GM19397 (cell line): ENCODE data around the gene SERTAD4.
"Not testable (repeated sequence)": the region's sequence is repeated elsewhere in the genome, so short reads cannot be mapped to it uniquely, and the experiment has no call there.

Source experiments
- ATAC-seq: cut with Tn5 transposase; IDR thresholded peaks from one replicate; pipeline ENCODE4 v1.9.1; 2021; ENCODE audit warnings: mild to moderate bottlenecking, moderate library complexity; ENCODE audit not compliant: unreplicated experiment

SERTAD4 gene

DNA sequence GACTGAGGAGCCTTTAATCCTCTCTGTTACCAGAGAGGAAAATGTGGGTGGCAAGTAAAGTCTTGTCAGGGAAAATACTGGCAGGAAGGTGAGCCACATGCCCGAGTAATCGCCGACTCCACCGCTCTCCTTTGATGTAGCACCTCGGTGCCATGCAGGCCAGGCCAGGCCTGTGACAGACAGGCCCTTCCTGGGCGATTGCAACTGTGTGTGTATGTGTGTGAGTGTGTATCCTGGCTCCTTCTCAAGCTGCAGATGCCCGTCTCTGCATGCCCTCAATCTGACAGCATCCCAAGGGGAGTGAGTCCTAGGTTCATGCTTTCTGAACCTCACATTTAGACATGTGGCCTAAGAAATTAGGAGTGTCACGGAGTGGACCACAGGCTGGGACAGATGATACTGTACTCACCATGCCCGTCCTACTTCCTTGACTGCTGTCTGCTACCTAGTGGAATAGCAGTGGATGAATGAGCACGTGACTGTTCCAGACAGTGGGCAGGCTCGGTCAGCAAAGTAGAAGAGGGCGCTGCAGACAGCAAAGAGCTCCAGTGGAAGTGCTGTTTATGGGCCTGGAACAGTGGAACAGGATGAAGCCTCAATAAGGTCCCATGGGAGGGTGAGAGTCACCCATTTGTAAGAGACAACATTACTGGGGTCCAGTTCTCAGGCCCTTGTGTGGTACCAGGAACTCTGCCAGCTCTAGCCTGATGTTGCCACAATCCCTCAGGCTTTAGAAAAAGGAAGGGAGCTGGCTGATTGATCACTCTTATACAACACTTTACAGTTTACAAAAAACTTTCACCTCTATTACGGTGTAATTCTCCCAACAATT is 25.3 kb downstream of the SERTAD4 start:
- no peak for ATAC-seq

DNA sequence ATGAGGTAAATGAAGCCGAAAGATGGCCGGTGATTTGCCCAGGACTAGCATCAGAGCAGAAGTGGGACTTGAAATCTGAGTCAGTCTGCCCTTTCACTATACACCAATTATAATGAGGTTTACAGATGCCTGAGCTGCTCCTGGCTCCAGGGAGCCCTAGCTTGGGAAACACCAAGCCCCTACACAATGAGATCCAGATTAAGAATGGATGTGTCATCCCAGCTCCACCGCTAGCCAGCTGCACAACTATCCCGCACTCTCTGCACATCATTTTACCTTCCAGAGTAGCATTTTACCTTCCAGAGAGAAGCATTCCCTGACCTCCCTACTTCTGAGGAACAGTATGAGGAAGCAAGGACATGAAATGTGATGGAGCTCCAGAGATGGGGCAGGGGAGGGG is 27.0 kb downstream of the SERTAD4 start:
- ATAC-seq, result no peak

DNA sequence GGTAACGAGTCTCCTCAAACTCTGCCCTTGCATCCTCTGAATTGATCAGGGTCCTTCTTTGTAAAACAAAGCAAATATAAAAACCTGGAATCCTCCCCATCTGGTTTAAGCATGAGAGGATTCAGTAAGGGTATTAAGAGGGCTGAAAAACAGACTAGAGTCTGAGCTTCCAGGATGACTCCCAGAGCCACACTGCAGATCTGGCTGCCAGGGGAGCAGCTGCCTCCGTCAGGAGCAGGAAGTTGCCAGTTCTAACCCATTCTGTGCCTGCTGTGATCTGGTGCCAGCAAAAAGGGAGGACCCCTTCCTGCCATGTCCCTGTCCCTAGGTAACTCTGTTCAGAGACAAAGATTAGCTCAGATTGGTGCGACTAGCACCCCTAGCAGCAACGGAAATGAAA is 27.5 kb downstream of the SERTAD4 start:
- ATAC-seq, result no peak

DNA sequence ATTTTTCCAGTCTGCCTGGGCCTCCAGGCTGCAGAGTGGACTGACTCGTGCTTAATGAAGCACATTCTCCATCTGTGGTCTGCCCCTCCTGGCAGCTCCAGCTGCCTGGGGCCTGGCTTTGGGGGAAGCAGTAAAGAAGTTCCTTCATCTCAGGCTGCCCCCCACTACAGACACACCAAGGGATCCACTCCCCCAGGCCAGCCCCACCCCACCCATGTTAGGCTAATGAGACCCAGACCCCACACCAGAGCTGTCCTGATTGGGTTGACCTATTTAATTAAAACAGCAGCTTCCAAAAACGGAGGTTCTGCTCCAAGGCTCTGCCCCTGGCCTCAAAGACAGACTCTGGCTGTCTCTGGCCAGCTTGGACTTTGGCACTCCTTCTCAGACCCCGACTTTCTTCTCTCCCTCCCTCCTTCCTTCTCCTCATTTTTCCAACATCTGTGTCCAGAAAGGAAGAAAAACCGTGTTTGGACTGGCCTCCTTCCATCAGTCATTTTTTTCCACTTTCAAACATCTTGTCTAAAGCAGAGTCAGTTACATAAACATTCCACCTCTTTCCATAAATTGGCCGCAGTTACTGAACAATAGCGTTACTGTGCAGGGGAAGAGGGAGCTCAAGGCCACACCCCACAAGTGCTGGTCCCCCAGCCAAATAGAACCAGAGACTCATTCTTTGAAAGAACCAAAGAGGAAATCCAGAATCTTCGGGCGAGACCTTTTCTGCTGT is 29.7 kb downstream of the SERTAD4 start:
- no peak for ATAC-seq

DNA sequence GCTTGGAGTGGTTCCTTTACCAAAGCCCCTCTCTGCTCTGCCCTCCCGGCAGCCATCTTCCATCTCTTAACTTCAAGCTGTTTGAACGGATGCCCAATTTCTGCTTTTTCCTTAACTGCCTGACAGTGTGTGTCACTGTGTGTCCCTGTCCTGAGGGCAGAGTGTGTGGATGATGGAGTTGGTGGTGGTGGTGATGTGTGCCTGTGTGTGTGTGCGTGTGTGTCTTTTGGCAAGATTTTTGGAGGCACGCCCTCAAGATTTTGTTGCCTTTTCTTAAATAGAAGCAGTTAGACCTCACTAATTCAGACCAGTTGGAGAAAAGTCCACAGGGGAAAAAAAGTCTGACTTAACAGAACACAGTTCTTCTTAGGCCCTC is 30.3 kb downstream of the SERTAD4 start:
- no peak for ATAC-seq

DNA sequence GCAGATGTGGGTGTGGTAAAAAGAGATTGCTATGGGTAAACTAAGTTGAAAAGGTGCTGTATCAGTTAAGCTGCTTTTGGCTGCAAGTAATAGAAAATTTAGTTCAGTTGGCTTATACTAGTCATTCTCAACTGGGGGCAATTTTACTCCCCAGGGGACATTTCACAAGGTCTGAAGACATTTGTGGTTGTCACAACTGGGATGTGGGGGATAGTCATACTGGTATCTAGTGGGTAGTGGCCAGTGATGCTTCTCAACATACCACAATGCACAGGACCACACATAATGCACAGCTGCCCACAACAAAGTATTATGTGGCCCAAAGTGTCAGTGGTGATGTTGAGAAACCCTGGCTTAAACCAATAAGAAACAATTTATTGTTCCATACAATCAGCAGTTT is 31.4 kb downstream of the SERTAD4 start:
- ATAC-seq, result no peak

DNA sequence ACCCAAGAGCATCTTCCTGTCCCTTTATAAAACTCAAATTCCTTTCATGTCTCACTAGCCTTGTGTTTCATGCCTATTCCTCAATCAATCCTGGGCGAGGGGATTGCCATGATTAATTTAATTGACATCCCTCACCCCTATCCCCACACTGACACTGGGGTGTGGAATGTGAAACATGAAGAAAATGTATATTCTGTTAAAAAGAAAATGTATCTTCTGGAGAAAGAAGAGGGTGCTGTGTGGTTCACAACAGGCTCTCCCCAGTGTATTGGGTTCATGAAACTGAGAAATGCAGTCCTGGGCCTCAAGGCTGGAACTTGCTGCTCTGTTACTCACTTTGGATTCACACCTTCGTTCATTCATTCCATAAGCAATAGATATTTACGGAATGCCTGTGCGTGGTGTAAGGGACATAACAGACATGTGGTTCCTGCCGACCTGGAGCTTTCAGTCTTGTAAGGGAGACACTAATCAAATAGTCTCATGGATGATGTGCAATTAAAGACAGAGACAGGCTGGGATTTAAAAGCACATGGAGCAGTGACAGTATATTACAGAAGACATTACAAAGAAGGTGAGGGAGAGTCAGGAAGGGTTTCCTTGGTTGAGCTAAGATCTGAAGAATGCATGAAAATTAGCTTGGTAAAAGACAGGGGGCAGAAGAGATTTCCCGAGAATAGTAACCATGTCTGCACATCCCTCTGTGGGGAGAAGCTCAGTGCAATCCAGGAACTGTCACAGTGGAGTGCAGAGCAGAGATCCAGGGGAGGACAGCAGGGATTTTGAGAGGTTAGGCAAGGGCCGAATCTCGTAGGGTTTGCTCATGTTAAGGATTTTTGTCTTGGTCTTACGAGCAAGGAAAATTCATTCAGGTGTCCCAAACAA is 32.1 kb downstream of the SERTAD4 start:
- no peak for ATAC-seq

DNA sequence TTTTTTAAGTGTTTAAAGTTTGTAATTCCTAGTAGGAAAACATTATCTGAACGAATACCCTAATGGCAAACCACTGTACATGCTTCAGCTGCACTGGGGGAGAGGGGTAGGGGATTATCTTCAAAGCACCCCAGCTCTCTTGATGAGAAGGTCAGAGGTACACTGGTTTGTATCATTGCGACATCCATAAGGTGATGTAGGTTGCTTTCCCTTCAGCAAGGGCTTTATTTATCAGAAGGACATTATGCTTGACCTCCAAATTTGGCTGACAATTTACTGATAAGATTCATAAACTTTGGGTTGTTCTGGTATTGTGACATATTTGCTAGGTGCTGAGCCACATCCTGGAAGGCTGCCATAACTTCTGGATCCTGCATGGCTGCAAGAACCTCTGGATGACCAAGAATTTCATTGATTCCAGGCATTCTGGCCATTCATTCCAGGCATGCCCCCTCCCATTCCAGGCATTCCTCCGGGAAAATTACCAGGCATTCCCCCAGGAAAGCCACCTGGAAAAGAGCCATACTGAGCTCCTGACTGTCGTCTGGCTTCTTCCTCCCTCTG is 32.9 kb downstream of the SERTAD4 start:
- ATAC-seq, result not testable (repeated sequence)

DNA sequence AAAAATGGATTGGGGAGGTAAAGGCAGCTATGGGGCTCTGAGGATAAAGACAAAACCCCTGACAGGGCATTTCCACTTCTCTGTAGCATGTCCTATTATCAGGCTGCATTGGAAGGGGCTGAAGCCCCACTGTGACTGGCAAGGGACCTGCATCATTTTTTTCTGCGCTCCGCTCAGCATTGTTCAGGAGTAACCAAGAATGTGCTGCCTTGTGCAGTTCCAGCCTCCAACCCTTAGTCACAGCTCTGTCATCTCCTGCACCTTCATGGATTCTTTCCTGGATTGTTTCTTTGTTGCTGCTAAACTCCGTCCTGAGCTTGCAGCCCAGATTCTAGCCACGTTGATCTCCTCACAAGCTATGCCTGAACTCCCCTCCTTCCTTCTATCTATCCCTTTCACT is 37.4 kb downstream of the SERTAD4 start:
- ATAC-seq, result no peak

DNA sequence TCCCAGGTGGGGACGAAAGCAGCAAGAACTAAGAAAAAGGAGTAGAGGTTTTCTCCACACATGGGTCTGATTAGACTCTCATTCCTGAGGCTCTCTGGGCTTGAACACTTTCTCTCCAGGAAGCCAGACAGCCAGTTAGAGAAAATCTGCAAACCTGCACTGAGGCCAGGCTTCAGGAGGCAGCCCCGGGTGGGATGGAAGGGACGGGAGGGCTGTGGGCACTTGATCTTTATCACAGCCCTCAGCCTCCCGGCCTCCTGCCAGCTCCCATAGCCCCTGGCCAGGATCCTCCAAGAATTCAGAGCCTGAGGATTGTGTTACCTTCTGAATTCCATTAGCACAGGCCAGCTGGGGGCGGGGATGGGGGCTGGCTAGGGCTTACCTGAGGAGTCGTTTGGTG is 40.1 kb downstream of the SERTAD4 start:
- no peak for ATAC-seq

DNA sequence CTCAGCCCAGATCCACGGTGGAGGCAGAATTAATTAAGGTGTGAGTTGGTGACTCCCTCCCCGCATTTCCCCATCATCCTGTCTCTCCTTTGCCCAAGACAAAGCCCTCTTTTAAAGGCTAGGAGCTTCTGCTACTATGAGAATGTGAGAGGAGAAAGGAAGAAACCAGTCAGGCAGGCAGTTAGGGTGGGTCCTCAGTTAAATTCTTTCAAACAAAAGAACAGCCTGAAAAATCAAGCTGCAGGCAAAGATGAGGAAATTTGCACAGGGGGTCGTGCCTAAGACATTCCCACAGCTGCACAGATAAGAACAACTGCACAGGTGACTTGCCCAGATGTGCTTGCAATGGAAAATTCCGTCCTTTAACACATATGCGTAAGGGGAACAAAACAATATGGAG is 47.6 kb downstream of the SERTAD4 start:
- ATAC-seq, result no peak

DNA sequence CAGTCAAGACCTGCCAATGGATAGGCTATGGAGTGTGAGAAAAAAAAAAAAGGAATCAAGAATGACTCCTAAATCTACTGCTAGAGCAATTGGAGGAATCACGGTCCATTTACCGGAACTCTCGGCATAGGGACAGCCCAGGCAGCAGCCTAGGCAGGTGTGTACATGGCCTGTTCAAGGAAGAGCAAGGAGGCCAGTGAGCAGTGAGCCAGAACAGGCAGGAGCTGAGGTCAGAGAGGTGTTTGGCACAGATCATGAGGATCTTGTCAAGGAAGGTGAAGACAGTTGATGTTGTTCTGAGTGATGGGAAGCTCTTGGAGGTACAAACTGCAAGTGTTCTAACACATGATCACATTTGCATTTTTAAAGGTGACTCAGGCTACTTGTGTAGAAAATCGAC is 55.5 kb downstream of the SERTAD4 start:
- ATAC-seq, result no peak

DNA sequence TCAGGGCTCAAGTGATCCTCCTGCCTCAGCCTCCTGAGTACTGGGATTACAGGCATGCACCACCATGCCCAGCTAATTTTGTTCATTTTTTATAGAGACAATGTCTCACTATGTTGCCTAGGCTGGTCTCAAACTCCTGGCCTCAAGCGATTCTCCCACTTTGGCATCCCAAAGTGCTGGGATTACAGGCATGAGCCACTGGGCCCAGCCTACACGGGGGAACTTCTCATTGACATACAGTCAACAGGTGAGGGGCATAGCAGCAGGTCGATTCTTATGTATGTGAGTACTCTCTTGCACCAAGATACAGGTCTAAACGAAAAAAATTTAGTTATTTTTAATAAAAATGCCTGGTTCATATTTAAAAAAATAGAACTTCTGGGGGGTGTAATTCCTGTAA is 56.7 kb downstream of the SERTAD4 start:
- ATAC-seq, result no peak

DNA sequence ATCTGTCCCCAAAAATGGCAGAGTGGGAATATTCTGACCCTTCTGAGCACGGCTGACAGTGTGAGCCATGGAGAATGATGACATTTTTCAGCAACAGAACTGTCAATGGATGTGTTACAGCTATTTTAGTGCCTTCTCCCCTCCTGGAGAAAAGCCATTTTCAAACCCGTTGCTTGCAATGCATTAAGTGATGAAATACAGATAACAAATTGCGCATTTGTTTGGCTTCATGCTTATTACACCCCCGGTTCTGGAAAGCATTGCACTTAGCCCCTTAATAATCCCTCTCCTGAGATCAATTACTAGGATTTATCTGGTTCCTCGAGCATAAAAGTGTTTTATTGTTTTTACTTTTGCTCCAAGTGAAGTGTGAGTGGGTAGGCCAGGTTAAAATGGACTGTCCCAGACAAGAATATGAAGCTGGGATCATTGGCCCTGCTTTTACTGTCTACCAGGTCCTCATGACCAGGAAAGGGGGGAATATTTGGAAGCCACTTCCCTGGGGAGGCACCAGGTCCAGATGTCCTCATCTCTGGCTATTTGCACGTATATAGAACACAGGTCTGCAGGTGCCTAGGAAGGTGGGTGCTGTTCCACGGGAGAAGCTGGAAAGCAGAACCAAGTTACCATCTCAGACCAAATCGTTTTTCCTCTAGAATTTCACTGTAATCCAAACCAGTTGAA is 58.6 kb downstream of the SERTAD4 start:
- ATAC-seq, result no peak

DNA sequence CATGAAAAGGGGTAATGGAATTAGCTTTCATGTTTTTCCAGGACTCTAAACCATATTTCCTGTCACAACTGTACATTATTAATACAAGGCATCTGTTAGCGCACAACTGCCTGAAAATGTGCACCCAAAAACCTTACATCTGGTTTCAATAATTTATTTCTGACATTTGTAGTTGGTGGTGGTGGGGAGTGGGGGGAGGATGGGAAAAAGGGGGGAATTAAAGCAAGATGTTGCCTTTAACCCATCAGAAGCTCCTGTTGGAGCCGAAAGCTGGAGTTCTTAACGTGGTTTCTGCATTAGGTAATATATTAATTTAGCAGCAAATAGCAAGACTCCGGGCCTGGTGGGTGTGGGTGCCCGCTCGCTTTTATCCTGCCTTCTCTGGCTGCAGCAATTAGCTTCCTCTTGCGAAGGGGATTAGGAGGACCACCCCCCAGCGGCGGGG is 59.2 kb downstream of the SERTAD4 start:
- no peak for ATAC-seq

DNA sequence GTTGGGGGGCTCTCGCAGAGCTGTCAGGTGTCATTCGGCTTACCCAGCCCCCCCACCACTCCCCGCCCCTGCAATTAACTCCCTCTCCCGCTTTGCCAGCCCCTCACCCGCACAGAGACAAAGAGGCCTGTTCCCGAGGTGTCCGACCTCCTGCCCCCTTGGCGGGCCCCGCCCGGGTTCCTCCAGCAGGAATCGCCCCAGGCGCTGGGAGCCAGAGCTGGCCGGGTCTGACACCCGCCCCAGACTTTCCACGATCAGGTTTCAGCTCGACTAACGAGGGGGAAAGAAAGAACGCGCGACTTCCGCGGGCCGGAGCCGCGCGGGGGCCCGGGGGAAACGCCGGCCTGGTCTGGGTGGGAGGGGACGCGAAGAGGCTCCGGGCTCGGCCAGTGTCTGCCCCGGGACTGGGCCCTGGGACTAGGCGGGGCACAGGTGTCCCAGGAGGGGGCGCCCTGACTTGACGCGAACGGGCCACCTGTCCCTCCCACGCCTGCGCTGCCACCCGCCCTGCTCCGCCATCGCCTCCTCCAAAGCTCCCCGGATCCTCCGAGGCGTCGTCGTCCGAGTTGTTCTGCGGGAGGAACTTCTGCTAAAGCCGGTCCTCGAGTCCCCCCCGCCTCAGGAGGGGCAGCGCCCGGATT is 59.8 kb downstream of the SERTAD4 start:
- ATAC-seq, result peak; percentile 70

DNA sequence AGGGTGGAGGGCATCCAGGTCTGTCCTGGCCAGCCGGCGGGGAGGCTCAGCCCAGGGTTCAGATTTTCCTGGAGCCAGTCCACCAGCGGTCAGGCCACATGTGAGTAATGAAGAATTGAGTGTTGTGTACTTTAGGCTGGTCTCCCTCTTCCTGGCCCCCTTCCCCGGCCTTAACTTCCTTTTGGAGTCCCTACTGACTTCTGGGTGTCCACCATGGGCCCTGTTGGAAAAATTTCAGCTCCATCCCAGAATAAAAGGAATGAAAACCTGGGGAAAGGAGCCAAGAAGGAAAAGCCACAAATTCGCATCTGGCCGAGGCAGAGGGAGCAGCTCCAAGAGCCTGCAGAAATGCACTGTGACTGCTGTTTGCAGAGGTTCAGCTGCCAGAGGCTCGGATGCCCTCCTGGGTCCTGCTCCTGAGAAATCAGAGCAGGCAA is 60.6 kb downstream of the SERTAD4 start:
- no peak for ATAC-seq

DNA sequence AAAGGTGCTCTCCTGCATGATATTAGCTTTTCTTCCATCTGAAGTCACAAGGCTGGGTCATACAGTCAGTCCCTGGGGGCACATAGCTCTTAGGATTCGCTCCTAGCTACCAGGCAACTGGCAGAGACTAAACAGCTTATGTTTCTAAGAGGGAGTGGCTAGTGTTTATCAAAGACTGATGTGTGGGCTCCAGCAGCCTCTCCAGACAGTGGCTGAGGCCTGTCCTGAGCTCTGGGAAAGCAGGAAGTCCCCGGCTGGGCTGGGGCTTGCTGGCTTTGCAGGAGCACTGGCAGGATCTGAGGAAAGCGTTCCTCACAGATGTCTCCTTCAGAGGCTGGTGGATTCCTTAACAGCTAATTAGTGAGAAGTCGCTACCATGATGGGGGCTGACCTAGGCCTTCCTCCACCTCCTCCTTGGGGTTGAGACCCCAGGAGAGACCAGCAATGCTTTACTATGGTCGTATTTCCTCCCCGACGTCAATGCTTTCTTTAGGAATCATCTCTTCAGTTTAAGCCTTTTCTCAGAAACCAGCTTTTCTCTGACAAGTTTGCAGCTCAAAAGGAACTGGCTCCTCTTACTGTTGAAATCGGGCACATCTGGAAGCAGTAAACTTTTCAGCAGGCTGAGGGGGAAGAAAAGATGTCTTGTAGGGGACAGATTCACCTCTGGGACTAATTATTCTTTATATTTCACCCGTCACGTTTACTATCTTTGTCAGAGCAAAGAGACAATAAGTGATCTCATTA is 62.6 kb downstream of the SERTAD4 start:
- no peak for ATAC-seq
